ENCODE data around the gene GDF7.

Gene GDF7

DNA sequence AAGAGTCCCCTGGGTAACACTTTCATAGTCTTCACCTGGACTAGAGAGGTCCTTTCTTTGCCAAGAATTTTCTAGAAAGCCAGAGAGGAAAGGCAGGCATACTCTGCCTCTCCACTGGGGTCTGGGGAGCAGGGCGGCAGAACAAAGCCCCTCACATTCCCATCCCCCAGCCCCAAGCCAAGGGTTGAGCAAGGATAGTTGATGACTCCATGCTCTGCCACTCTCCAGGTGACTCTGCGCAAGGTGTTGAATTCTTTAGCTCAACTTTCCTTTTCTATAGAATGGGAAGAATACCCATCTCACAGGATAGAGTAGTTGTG lies 2.9 kb upstream of the GDF7 start:
- TF ChIP-seq, protein P1, sequence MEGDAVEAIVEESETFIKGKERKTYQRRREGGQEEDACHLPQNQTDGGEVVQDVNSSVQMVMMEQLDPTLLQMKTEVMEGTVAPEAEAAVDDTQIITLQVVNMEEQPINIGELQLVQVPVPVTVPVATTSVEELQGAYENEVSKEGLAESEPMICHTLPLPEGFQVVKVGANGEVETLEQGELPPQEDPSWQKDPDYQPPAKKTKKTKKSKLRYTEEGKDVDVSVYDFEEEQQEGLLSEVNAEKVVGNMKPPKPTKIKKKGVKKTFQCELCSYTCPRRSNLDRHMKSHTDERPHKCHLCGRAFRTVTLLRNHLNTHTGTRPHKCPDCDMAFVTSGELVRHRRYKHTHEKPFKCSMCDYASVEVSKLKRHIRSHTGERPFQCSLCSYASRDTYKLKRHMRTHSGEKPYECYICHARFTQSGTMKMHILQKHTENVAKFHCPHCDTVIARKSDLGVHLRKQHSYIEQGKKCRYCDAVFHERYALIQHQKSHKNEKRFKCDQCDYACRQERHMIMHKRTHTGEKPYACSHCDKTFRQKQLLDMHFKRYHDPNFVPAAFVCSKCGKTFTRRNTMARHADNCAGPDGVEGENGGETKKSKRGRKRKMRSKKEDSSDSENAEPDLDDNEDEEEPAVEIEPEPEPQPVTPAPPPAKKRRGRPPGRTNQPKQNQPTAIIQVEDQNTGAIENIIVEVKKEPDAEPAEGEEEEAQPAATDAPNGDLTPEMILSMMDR (IDR thresholded peaks at IDR 0.05; ENCODE audit: low read depth, low read length) = no peak
- no peak for DNase-seq (ENCODE audit: low read depth, low spot score)
- no peak overlapping the region for H3K4me3 ChIP-seq (ENCODE audit: low read depth, low read length)
- in situ Hi-C loops (cut with HindIII; ENCODE audit: low sequenced_read_pairs) = no loop called here

DNA sequence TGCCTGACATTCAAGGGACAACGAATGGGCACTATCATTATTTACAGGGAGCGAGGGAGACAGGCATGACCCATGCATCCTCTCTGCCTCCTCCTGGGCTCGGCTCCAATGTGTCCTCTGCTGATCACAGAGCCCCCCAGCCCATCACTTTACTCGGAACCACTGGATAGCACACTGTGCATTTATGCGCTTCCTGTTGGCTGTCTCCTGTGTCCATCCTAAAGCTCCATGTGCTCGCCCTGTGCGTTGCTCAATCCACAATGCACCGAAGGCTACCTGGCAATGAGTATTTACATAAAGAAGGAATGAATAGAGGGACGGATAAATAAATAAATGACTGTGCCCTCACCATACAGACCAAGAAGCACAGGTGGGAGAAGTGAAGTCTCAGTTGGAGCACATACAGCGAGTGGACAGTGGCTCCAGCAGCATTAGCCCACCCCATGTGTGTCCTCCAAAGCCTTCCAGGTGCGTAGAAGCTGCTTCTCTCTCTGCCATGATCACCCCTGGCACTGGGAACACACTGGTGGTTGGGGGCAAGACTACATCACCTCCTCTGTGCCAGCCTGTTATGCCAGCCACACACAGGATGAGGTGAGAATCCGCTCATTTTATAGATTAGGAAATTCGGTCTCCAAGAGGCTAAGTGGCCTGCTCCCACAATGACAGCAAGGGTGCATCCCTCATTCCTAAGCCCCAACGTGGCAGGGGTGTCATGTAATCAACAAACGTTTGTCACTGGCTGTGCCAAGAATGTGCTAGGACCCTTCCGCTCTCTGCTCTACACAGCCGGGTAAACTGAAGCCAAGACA lies 2.3 kb upstream of the GDF7 start:
- in situ Hi-C loops (cut with HindIII; ENCODE audit: low sequenced_read_pairs) = no loop called here

DNA sequence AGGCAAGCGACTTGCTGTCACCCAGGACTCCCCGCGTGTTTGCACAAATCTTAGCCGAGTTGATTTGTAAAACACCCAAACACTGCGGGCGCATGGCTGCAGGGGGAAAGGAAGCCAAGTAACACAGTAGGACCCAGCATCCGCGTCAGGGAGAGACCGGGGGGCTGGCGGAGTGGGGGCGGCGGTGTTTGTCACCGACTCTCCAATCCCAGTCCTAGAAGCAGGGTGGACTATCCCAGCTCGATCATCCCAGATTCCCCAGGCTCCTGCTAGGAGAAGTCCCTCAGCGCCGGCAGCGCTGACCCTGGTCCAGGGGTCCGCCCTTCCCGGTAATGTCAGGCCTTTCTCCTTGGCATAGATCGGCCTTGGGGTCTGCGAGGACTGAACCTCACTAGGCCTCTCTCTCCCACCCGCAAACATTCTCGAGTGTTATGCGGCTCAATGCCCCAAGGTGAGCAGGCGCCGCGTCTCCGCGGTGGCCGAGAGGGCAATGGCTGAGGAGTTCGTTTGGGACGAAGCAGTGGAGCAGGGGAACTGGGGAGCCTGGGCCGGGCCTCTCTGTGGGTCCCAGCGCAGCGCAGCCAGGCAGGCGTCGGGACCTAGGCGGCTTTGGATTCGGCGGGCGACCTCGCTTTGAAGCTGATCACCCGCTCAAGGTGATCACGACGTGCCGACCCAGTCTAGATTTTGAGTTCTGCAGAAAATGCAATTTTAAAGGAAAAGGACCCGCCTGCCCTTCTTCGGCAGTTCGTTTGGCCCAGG lies 1.5 kb upstream of the GDF7 start:
- TF ChIP-seq, protein P1 (IDR thresholded peaks at IDR 0.05; ENCODE audit: low read depth, low read length) = no peak
- DNase-seq (ENCODE audit: low read depth, low spot score) = no peak
- H3K4me3 ChIP-seq (ENCODE audit: low read depth, low read length) = no peak overlapping the region
- in situ Hi-C loops (cut with HindIII; ENCODE audit: low sequenced_read_pairs) = no loop called here

More for the DNA sequence above, 2.3 kb upstream of the GDF7 start:
- no peak for DNase-seq (ENCODE audit: low read depth, low spot score)
- H3K4me3 ChIP-seq (ENCODE audit: low read depth, low read length) = no peak overlapping the region
- TF ChIP-seq, protein P1 (IDR thresholded peaks at IDR 0.05; ENCODE audit: low read depth, low read length) = no peak

DNA sequence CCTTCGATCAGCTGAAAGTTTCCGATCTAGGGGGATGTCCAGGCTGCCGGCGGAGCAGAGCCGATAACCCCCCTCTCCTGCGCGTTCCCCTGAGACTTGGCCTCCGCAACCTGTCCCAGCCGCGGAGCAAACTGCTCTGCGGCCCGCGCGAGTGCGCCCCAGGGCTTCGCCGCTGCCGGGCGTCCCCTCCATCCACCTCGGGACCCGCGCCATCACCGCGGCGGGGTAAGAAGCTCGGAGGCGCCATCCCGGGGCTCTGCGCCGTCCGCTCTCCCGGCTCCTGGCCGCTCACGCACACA lies 990 bp upstream of the GDF7 start:
- TF ChIP-seq, protein P1 (IDR thresholded peaks at IDR 0.05; ENCODE audit: low read depth, low read length) = no peak
- in situ Hi-C loops (cut with HindIII; ENCODE audit: low sequenced_read_pairs) = no loop called here

DNA sequence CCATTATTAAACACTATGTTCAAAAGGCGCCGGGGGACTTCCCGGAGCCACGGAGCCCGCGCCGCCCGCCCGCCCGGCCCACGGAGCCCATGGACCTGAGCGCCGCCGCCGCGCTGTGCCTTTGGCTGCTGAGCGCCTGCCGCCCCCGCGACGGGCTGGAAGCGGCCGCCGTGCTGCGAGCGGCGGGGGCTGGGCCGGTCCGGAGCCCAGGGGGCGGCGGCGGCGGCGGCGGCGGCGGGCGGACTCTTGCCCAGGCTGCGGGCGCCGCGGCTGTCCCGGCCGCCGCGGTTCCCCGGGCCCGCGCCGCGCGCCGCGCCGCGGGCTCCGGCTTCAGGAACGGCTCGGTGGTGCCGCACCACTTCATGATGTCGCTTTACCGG lies 197 bp downstream of the GDF7 start:
- DNase-seq (ENCODE audit: low read depth, low spot score) = no peak
- in situ Hi-C loops (cut with HindIII; ENCODE audit: low sequenced_read_pairs) = no loop called here
- TF ChIP-seq, protein P1 (IDR thresholded peaks at IDR 0.05; ENCODE audit: low read depth, low read length) = no peak
- H3K4me3 ChIP-seq (ENCODE audit: low read depth, low read length) = peak overlapping the region; percentile 28

More for the DNA sequence above, 990 bp upstream of the GDF7 start:
- H3K4me3 ChIP-seq (ENCODE audit: low read depth, low read length) = no peak overlapping the region
- DNase-seq (ENCODE audit: low read depth, low spot score) = no peak

DNA sequence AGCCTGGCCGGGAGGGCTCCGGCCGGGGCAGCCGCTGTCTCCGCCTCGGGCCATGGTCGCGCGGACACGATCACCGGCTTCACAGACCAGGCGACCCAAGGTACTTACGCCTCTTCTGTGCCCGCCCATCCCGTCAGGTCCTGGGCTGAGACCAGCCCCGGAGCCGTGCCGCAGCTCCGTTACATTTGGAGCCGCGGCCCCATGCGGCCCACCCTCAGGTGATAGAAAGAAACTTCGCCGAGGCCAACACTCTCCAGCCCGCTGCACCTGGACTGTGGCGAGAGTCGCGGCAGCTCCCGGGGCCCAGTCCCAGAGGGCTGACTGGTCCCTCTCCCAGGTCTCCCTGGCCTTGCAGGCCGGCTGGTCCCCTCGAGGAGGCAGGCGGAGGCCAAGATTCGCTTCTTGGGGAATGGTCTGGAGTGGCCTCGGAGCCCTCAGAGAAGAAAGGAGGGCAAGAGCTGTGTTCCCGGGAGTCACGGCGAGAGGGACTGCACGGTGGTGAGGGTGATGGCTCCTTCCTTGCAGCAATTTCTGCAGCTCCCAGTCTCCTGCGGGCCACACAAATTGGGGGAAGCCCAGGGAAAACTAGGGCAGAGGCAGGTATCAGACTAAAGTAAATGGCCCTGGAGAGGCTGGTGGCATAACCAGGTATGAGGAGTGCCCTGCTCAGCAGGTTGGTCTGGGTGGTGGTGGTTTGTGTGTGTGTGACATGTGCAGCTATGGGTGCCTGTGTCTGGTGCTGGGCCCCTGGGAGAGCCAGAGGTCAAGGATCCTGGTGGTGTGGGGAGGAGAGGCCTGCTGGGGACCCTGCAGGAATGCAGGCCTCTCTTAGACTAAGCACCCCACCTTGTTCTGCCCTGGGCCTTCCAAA lies 822 bp downstream of the GDF7 start:
- in situ Hi-C loops (cut with HindIII; ENCODE audit: low sequenced_read_pairs) = no loop called here
- TF ChIP-seq, protein P1 (IDR thresholded peaks at IDR 0.05; ENCODE audit: low read depth, low read length) = no peak
- H3K4me3 ChIP-seq (ENCODE audit: low read depth, low read length) = peak overlapping the region; percentile 28
- no peak for DNase-seq (ENCODE audit: low read depth, low spot score)

All from astrocyte of the spinal cord (primary cell).